ENCODE measurements around the gene ANAPC5.

Gene ANAPC5

GRCh38 chr12:121279507-121279915 is 72.7 kb downstream of the ANAPC5 start:
- Histone ChIP-seq H3K4me3 (ENCODE audit: insufficient read depth, low read length, poor library complexity, severe bottlenecking) (no peak overlapping the region), H4K20me1 (ENCODE audit: low read depth, low read length) (no peaks in the 10 kb centered on the region), H3K27me3 (ENCODE audit: low read length) (no peaks in the 10 kb centered on the region), H3K9me2 (replicated peaks; ENCODE audit: insufficient read depth, low read length) (no peaks in the 10 kb centered on the region), H3K79me2 (ENCODE audit: insufficient read depth, low read length) (peaks cover 10% of the 10 kb centered on the region), H3K36me3 (ENCODE audit: low read length) (no peaks in the 10 kb centered on the region), H2AFZ (ENCODE audit: low read depth, low read length, severe bottlenecking) (no peak overlapping the region), H3F3A (ENCODE audit: insufficient read depth) (no peaks in the 10 kb centered on the region), H3K9ac (ENCODE audit: low read length) (no peak overlapping the region), H3K4me2 (ENCODE audit: low read depth, low read length, poor library complexity, severe bottlenecking) (no peak overlapping the region), H3K9me3 (ENCODE audit: insufficient read depth, low read length) (no peaks in the 10 kb centered on the region), H3K27ac (ENCODE audit: low read depth, low read length) (no peak overlapping the region)
- TF ChIP-seq EZH2phosphoT487 (conservative IDR thresholded peaks at IDR 0.05; ENCODE audit: low read length) (no peak), CTCF (IDR thresholded peaks at IDR 0.05; ENCODE audit: insufficient read depth, low read length, poor library complexity, severe bottlenecking) (no peak)

- H2AFZ ChIP-seq (ENCODE audit: low read depth, low read length, severe bottlenecking), result no peak overlapping the region
- H3K79me2 ChIP-seq (ENCODE audit: insufficient read depth, low read length), result peaks cover 9% of the 10 kb centered on the region
- H3K9ac ChIP-seq (ENCODE audit: low read length), result no peak overlapping the region
- H3F3A ChIP-seq (ENCODE audit: insufficient read depth), result no peaks in the 10 kb centered on the region
- no peaks in the 10 kb centered on the region for H3K36me3 ChIP-seq (ENCODE audit: low read length)
- TF ChIP-seq EZH2phosphoT487 (conservative IDR thresholded peaks at IDR 0.05; ENCODE audit: low read length) (no peak), CTCF (IDR thresholded peaks at IDR 0.05; ENCODE audit: insufficient read depth, low read length, poor library complexity, severe bottlenecking) (no peak)
- no peaks in the 10 kb centered on the region for H3K9me2 ChIP-seq (replicated peaks; ENCODE audit: insufficient read depth, low read length)
- no peaks in the 10 kb centered on the region for H3K27me3 ChIP-seq (ENCODE audit: low read length)
- no peaks in the 10 kb centered on the region for H3K9me3 ChIP-seq (ENCODE audit: insufficient read depth, low read length)
- no peak overlapping the region for H3K4me2 ChIP-seq (ENCODE audit: low read depth, low read length, poor library complexity, severe bottlenecking)
- H3K27ac ChIP-seq (ENCODE audit: low read depth, low read length), result no peak overlapping the region
- no peak overlapping the region for H3K4me3 ChIP-seq (ENCODE audit: insufficient read depth, low read length, poor library complexity, severe bottlenecking)
- H4K20me1 ChIP-seq (ENCODE audit: low read depth, low read length), result no peaks in the 10 kb centered on the region
Measured at GRCh38 chr12:121279071-121279375, 73.2 kb downstream of the ANAPC5 start.

DNA sequence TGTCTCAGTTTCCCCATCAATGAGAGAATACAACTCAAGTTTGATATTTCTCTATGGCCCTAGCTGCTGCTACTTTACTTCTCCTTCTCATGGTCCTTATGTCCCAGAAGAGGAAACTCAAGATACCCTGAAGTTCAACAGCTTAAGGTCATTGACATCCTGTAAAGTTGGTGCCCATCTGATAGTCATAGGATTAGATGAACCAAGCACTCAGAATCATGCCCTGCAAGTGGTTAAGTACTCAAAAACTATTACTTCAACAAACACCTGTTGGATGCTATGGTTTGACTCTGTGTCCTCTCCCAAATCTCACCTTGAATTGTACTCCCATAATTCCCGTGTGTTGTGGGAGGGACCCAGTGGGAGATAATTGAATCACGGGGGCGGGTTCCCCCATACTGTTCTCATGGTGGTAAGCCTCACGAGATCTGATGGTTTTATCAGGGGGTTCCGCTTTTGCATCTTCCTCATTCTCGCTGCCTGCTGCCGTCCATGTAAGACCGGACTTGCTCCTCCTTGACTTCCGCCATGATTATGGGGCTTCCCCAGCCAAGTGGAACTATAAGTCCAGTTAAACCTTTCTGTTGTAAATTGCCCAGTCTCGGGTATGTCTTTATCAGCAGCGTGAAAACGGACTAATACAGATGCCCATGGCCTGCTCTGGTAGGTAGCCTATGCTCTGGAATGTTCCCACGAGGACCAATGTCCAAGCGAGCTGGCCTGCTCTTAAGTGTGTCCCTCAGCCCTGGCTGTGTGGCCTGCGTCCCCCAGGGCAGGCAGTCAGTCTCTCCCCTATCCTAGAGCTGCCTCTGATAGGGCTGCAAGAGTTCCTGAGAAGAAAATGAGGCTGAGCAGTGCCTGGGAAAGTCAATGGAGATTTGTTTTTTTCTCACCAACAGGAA is 73.8 kb downstream of the ANAPC5 start:
- Histone ChIP-seq H3K4me3 (ENCODE audit: insufficient read depth, low read length, poor library complexity, severe bottlenecking) (no peak overlapping the region), H3K36me3 (ENCODE audit: low read length) (no peaks in the 10 kb centered on the region), H4K20me1 (ENCODE audit: low read depth, low read length) (no peaks in the 10 kb centered on the region), H3K27me3 (ENCODE audit: low read length) (no peaks in the 10 kb centered on the region), H3K9ac (ENCODE audit: low read length) (no peak overlapping the region), H3K27ac (ENCODE audit: low read depth, low read length) (no peak overlapping the region), H2AFZ (ENCODE audit: low read depth, low read length, severe bottlenecking) (no peak overlapping the region), H3F3A (ENCODE audit: insufficient read depth) (no peaks in the 10 kb centered on the region), H3K9me3 (ENCODE audit: insufficient read depth, low read length) (no peaks in the 10 kb centered on the region), H3K79me2 (ENCODE audit: insufficient read depth, low read length) (peaks cover 9% of the 10 kb centered on the region), H3K4me2 (ENCODE audit: low read depth, low read length, poor library complexity, severe bottlenecking) (no peak overlapping the region), H3K9me2 (replicated peaks; ENCODE audit: insufficient read depth, low read length) (no peaks in the 10 kb centered on the region)
- TF ChIP-seq CTCF (IDR thresholded peaks at IDR 0.05; ENCODE audit: insufficient read depth, low read length, poor library complexity, severe bottlenecking) (no peak), EZH2phosphoT487 (conservative IDR thresholded peaks at IDR 0.05; ENCODE audit: low read length) (no peak)

All from SU-DHL-6 (cell line).